GM12878 (cell line): ENCODE data around the gene MALSU1. TPM values are rescaled to one million over a fixed set of nuclear protein-coding genes. Genes with fewer than 3 reads are reported as not detected.

Experiments
- ATF7 ChIP-seq: fragments of 450-650 bp; IDR thresholded peaks from 2 replicates; pipeline ENCODE4 v1.6.1; 2016; ENCODE audit warnings: low read depth, mild to moderate bottlenecking
- CREM ChIP-seq: IDR thresholded peaks from 2 replicates; pipeline ENCODE4 v1.6.1; 2014; ENCODE audit warnings: antibody characterized with exemption, low read depth
- EGR1 ChIP-seq, 2 experiments: IDR thresholded peaks; 1 replicate in 1 of 2; 2 replicates in 1 of 2; pipeline ENCODE4 v1.6.1; 2011 to 2012; ENCODE audit warnings: low read depth in 2 of 2, low read length in 2 of 2, borderline replicate concordance in 1 of 2, mild to moderate bottlenecking in 1 of 2, moderate library complexity in 1 of 2
- ETV6 ChIP-seq, 2 experiments: fragments of 450-650 bp in 1 of 2; IDR thresholded peaks in 1 of 2; conservative IDR thresholded peaks in 1 of 2; 2 replicates each; pipeline ENCODE4 v1.6.1; 2014; ENCODE audit warnings: antibody characterized with exemption in 1 of 2, borderline replicate concordance in 1 of 2, low read depth in 1 of 2, mild to moderate bottlenecking in 1 of 2, moderate library complexity in 1 of 2
- EZH2 ChIP-seq: IDR thresholded peaks from 2 replicates; pipeline ENCODE4 v1.6.1; 2012; ENCODE audit warnings: low read depth, mild to moderate bottlenecking, control low read depth, inconsistent platforms, low read length, borderline replicate concordance; ENCODE audit not compliant: control insufficient read depth
- MEF2B ChIP-seq: fragments of 450-650 bp; IDR thresholded peaks from 2 replicates; pipeline ENCODE4 v1.6.1; 2018; ENCODE audit warnings: mild to moderate bottlenecking, moderate library complexity; ENCODE audit not compliant: partially characterized antibody, poor library complexity, severe bottlenecking
- NFXL1 ChIP-seq: fragments of 450-650 bp; IDR thresholded peaks from 2 replicates; pipeline ENCODE4 v1.6.1; 2017; ENCODE audit warnings: antibody characterized with exemption, mild to moderate bottlenecking, borderline replicate concordance
- POLR2AphosphoS5 ChIP-seq: IDR thresholded peaks from 2 replicates; pipeline ENCODE4 v1.6.1; 2011; ENCODE audit warnings: mild to moderate bottlenecking, low read length, inconsistent platforms
- RAD21 ChIP-seq: IDR thresholded peaks from 2 replicates; pipeline ENCODE4 v1.6.1; 2011; ENCODE audit warnings: mild to moderate bottlenecking, low read depth, low read length, moderate library complexity; ENCODE audit not compliant: insufficient read depth
- RB1 ChIP-seq: fragments of 450-650 bp; formaldehyde crosslinking; IDR thresholded peaks from 2 replicates; pipeline ENCODE4 v1.6.1; 2017; ENCODE audit warnings: mild to moderate bottlenecking, borderline replicate concordance
- SMC3 ChIP-seq: IDR thresholded peaks from 2 replicates; pipeline ENCODE4 v1.6.1; 2011; ENCODE audit warnings: low read length, improper control_type of control experiment, borderline replicate concordance
- SREBF2 ChIP-seq: IDR thresholded peaks from 2 replicates; pipeline ENCODE4 v1.6.1; 2012; ENCODE audit warnings: mild to moderate bottlenecking, low read length
- SUPT20H ChIP-seq: IDR thresholded peaks from 2 replicates; pipeline ENCODE4 v1.6.1; 2011; ENCODE audit warnings: low read depth, mild to moderate bottlenecking, low read length, moderate library complexity, borderline replicate concordance; ENCODE audit not compliant: control insufficient read depth
- polyA plus RNA-seq, 11 experiments: library from polyadenylated mRNA; depleted of rRNA in 4 of 11; unstranded in 6 of 11; stranded (reverse) in 5 of 11; fragments of >200 nt; fragmentation: Nextera tagmentation in 4 of 11; fragmentation: Illumina TruSeq in 1 of 11; extraction: Ambion mirVana in 4 of 11; extraction: Trizol in 1 of 11; gene quantifications; 1 replicate in 1 of 11; 2 replicates in 10 of 11; pipeline versions ENCODE4 v1.2.1 to v1.2.3, GENCODE V29; 2011 to 2016; ENCODE audit warnings: inconsistent platforms in 2 of 11, missing spikeins in 2 of 11, low read depth in 1 of 11
- total RNA-seq, 4 experiments: library from RNA; depleted of rRNA in 3 of 4; stranded (reverse); fragments of >200 nt in 3 of 4; fragmentation: Illumina TruSeq in 1 of 4; extraction: Trizol in 1 of 4; gene quantifications; 2 replicates each; pipeline versions ENCODE4 v1.2.1 to v1.2.3, GENCODE V29; 2013 to 2021
- TF ChIP-seq, protein P1 (sequence below): IDR thresholded peaks from 2 replicates; pipeline ENCODE4 v1.6.1; 2012; ENCODE audit warnings: low read depth, low read length, improper control_type of control experiment
- TF ChIP-seq, protein P2 (sequence below): fragments of 450-650 bp; conservative IDR thresholded peaks from 2 replicates; pipeline ENCODE4 v1.6.1; 2017; ENCODE audit warnings: mild to moderate bottlenecking, moderate library complexity
- TF ChIP-seq, protein P3 (sequence below): IDR thresholded peaks from 2 replicates; pipeline ENCODE4 v1.6.1; 2011; ENCODE audit warnings: borderline replicate concordance, low read depth, mild to moderate bottlenecking, moderate library complexity, mixed read lengths, low read length; ENCODE audit not compliant: insufficient read depth; ENCODE audit errors: extremely low read length
- TF ChIP-seq, protein P4 (sequence below): fragments of 450-650 bp; IDR thresholded peaks from 2 replicates; pipeline ENCODE4 v1.6.1; 2016; ENCODE audit warnings: mild to moderate bottlenecking
- TF ChIP-seq, protein P5 (sequence below): fragments of 450-650 bp; IDR thresholded peaks from 2 replicates; pipeline ENCODE4 v1.6.1; 2017; ENCODE audit warnings: mild to moderate bottlenecking, moderate library complexity

The MALSU1 gene
- total and polyA plus RNA-seq, 10 of the 15 experiments (the other 5 are each of a cell fraction or from before 2014, with no cell fraction given) = 8.5 to 159 (median 73.7) TPM

DNA sequence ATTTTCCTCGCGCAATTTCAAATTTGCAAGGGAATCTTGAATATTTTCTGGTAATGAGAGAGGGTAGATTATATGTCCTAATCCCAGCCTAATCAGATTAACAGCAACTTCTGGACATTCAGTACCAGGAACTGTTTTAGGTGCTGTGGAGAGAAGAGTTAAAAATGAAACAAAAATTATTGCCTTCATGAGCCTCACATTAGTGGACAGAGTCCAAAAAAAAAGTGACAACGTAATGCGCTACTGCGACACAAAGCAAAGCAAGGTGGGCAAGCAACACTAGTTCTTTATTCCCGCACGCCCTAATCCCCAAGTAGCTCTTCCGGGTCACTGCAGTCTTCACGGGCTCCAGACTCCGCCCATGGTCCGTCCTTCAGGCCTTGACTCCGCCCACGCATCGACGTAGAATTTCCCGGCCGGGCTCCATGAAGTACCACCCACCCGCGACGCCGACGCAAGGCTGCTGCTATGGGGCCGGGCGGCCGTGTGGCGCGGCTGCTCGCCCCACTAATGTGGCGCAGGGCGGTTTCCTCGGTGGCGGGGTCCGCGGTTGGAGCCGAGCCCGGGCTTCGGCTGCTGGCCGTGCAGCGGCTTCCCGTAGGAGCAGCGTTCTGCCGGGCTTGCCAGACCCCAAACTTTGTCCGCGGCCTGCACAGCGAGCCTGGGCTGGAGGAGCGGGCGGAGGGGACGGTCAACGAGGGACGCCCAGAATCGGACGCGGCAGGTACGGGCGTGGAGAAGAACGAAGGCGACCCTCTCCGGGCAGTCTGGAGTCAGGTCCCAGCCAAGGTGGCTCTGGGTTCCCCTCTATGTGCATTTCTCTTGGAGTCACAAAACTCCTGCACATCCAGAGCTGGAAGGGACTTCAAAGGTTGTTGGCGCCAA, at the start of gene MALSU1 (continued):
- no peak for TF ChIP-seq EZH2
- peak in 1 of 2 experiments; percentile 91; a peak in 2 of 3 replicates for TF ChIP-seq EGR1 (IDR thresholded peaks at IDR 0.05; ENCODE audit: borderline replicate concordance in 1 of 2, low read depth in 2 of 2, low read length in 2 of 2)
- TF ChIP-seq, protein P1, sequence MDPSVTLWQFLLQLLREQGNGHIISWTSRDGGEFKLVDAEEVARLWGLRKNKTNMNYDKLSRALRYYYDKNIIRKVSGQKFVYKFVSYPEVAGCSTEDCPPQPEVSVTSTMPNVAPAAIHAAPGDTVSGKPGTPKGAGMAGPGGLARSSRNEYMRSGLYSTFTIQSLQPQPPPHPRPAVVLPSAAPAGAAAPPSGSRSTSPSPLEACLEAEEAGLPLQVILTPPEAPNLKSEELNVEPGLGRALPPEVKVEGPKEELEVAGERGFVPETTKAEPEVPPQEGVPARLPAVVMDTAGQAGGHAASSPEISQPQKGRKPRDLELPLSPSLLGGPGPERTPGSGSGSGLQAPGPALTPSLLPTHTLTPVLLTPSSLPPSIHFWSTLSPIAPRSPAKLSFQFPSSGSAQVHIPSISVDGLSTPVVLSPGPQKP = no peak
- peak; percentile 81 for TF ChIP-seq POLR2AphosphoS5
- TF ChIP-seq, protein P2, sequence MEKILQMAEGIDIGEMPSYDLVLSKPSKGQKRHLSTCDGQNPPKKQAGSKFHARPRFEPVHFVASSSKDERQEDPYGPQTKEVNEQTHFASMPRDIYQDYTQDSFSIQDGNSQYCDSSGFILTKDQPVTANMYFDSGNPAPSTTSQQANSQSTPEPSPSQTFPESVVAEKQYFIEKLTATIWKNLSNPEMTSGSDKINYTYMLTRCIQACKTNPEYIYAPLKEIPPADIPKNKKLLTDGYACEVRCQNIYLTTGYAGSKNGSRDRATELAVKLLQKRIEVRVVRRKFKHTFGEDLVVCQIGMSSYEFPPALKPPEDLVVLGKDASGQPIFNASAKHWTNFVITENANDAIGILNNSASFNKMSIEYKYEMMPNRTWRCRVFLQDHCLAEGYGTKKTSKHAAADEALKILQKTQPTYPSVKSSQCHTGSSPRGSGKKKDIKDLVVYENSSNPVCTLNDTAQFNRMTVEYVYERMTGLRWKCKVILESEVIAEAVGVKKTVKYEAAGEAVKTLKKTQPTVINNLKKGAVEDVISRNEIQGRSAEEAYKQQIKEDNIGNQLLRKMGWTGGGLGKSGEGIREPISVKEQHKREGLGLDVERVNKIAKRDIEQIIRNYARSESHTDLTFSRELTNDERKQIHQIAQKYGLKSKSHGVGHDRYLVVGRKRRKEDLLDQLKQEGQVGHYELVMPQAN = peak; percentile 85
- no peak for TF ChIP-seq ETV6 (conservative IDR thresholded peaks at IDR 0.05 in 1 of 2, IDR thresholded peaks at IDR 0.05 in 1 of 2; ENCODE audit: borderline replicate concordance in 1 of 2, low read depth in 1 of 2)
- no peak for TF ChIP-seq SUPT20H
- TF ChIP-seq, protein P3, sequence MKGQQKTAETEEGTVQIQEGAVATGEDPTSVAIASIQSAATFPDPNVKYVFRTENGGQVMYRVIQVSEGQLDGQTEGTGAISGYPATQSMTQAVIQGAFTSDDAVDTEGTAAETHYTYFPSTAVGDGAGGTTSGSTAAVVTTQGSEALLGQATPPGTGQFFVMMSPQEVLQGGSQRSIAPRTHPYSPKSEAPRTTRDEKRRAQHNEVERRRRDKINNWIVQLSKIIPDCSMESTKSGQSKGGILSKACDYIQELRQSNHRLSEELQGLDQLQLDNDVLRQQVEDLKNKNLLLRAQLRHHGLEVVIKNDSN = no peak
- TF ChIP-seq MEF2B = no peak
- no peak for TF ChIP-seq NFXL1
- no peak for TF ChIP-seq SREBF2
- TF ChIP-seq, protein P4, sequence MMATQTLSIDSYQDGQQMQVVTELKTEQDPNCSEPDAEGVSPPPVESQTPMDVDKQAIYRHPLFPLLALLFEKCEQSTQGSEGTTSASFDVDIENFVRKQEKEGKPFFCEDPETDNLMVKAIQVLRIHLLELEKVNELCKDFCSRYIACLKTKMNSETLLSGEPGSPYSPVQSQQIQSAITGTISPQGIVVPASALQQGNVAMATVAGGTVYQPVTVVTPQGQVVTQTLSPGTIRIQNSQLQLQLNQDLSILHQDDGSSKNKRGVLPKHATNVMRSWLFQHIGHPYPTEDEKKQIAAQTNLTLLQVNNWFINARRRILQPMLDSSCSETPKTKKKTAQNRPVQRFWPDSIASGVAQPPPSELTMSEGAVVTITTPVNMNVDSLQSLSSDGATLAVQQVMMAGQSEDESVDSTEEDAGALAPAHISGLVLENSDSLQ = peak; percentile 84
- TF ChIP-seq ATF7 = 0 out of 2 replicates have a peak, but pooled peaks have one; percentile 35
- no peak for TF ChIP-seq SMC3
- TF ChIP-seq RAD21 = no peak
- peak; percentile 53; the same call in 1 of the 2 replicates for TF ChIP-seq RB1
- peak; percentile 95 for TF ChIP-seq CREM
- TF ChIP-seq, protein P5, sequence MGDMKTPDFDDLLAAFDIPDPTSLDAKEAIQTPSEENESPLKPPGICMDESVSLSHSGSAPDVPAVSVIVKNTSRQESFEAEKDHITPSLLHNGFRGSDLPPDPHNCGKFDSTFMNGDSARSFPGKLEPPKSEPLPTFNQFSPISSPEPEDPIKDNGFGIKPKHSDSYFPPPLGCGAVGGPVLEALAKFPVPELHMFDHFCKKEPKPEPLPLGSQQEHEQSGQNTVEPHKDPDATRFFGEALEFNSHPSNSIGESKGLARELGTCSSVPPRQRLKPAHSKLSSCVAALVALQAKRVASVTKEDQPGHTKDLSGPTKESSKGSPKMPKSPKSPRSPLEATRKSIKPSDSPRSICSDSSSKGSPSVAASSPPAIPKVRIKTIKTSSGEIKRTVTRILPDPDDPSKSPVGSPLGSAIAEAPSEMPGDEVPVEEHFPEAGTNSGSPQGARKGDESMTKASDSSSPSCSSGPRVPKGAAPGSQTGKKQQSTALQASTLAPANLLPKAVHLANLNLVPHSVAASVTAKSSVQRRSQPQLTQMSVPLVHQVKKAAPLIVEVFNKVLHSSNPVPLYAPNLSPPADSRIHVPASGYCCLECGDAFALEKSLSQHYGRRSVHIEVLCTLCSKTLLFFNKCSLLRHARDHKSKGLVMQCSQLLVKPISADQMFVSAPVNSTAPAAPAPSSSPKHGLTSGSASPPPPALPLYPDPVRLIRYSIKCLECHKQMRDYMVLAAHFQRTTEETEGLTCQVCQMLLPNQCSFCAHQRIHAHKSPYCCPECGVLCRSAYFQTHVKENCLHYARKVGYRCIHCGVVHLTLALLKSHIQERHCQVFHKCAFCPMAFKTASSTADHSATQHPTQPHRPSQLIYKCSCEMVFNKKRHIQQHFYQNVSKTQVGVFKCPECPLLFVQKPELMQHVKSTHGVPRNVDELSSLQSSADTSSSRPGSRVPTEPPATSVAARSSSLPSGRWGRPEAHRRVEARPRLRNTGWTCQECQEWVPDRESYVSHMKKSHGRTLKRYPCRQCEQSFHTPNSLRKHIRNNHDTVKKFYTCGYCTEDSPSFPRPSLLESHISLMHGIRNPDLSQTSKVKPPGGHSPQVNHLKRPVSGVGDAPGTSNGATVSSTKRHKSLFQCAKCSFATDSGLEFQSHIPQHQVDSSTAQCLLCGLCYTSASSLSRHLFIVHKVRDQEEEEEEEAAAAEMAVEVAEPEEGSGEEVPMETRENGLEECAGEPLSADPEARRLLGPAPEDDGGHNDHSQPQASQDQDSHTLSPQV = no peak; the same call in 1 of the 2 replicates
